ENCODE data around the gene FILIP1L. TPM values are rescaled to one million over a fixed set of nuclear protein-coding genes. Genes with fewer than 3 reads are reported as not detected.
A peak's percentile ranks its signal among the peaks of the same experiment; 100 is the strongest.

FILIP1L gene
- total and polyA plus RNA-seq, 2 of the 8 experiments (the other 6 are each of a cell fraction or from before 2014, with no cell fraction given): 0.06 to 0.09 TPM

GRCh38 chr3:99817437-99818240 lies 296.7 kb downstream of the FILIP1L start, which contains the start of gene CMSS1 (continued):
- TF ChIP-seq PHF8 (conservative IDR thresholded peaks at IDR 0.05; ENCODE audit: low read depth, low read length) (peak; percentile 84), EP300 (IDR thresholded peaks at IDR 0.05; ENCODE audit: borderline replicate concordance in 1 of 2, low read depth in 2 of 2, low read length in 2 of 2) (peak in 1 of 2 experiments; percentile 83; a peak in 1 of 3 replicates), CREB1 (IDR thresholded peaks at IDR 0.05) (peak; percentile 96), CEBPB (IDR thresholded peaks at IDR 0.05; ENCODE audit: low read depth, low read length) (no peak), HDAC2 (IDR thresholded peaks at IDR 0.05; ENCODE audit: borderline replicate concordance in 1 of 2, low read depth in 2 of 2, low read length in 2 of 2) (peak in 1 of 2 experiments; percentile 26; a peak in 2 of 4 replicates), CBX8 (IDR thresholded peaks at IDR 0.05; ENCODE audit: borderline replicate concordance, low read depth, low read length) (no peak), SIN3A (conservative IDR thresholded peaks at IDR 0.05 in 1 of 2, IDR thresholded peaks at IDR 0.05 in 1 of 2; ENCODE audit: low read depth in 1 of 2, low read length in 2 of 2) (peak in 1 of 2 experiments; percentile 91; a peak in 2 of 4 replicates), KDM1A (IDR thresholded peaks at IDR 0.05; ENCODE audit: borderline replicate concordance, low read length) (no peak), E2F6 (IDR thresholded peaks at IDR 0.05) (peak; percentile 85), ATF2 (IDR thresholded peaks at IDR 0.05; ENCODE audit: low read length) (peak; percentile 93; the same call in 1 of the 2 replicates), TBP (IDR thresholded peaks at IDR 0.05; ENCODE audit: low read depth, low read length) (peak; percentile 42), MAX (IDR thresholded peaks at IDR 0.05) (peak; percentile 88), NRF1 (IDR thresholded peaks at IDR 0.05; ENCODE audit: low read depth, low read length) (no peak)

Measured in H1 (cell line).